Stimulated activated CD8-positive, alpha-beta memory T cell treated with anti-CD3 and anti-CD28 coated beads, Interleukin-7, amount 100 ng/mL, for 4 hours (primary cell): ENCODE results near the gene TASOR.
A peak's percentile ranks its signal among the peaks of the same experiment; 100 is the strongest.
"Not testable (repeated sequence)": the region's sequence is repeated elsewhere in the genome, so short reads cannot be mapped to it uniquely, and the experiment has no call there.

Experiments
- DNase-seq, 2 donors: peaks; one replicate each; pipeline ENCODE4 v3.0.0-alpha.2; 2020; ENCODE audit warnings: low read depth in 2 of 2

The TASOR gene

GRCh38 chr3:56683122-56683817 is at the start of gene TASOR:
TSS of gene TASOR (minus strand) at chr3:56683265. CDS start at chr3:56683006, 259 bp downstream.
- peak; percentile 67 to 86 for DNase-seq

- no peak for DNase-seq
These were observed 49.0 kb upstream of the TASOR start for GRCh38 chr3:56732109-56732508.

- DNase-seq = peak; percentile 30 to 61
These were observed 42.1 kb upstream of the TASOR start for GRCh38 chr3:56725175-56725574.

DNA sequence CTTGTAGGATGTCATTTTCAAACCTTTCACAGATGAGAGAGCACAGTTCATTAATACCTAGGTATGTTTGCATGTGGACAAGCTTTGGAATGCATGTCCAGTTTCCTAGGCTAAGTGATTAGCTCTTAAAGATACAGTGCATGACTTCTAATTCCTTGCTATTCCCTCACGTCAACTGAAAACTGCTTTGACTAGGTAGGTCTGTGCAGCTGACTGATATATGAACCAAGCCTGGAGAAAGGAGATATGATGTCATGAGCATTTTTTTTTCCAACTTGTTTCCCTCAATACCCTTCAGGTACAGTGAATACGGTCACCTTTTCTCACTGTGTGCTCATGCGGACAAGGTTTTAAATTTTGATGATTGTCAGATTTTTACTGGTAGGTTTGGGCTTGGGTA is 41.6 kb upstream of the TASOR start:
- no peak for DNase-seq

DNA sequence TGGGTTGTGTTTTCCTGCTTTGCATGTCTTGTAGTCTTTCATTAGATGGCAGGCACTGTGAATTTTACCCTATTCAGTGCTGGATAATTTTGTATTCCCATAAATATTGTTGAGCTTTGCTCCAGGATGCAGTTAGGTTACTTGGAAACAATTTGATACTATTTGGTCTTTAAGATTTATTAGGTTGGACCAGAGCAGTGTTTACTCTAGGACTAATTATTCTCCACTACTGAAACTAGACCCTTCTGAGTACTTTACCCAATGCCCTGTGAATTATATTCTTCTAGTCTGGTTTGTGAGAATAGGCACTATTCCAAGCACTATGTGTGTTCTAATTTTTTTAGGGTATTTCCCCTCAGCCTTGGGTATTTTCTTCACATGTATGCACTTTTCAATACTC is 37.8 kb upstream of the TASOR start:
- DNase-seq = no peak

DNA sequence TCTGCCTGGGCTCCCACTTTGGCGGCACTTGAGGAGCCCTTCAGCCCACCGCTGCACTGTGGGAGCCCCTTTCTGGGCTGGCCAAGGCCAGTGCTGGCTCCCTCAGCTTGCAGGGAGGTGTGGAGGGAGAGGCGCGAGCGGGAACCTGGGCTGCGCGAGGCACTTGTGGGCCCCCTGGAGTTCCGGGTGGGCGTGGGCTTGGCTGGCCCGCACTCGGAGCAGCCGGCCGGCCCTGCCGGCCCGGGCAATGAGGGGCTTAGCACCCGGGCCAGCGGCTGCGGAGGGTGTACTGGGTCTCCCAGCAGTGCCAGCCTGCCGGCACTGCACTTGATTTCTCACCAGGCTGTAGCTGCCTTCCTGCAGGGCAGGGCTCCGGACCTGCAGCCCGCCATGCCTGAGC is 35.7 kb upstream of the TASOR start:
- DNase-seq = not testable (repeated sequence)

- no peak for DNase-seq
These were observed 28.3 kb upstream of the TASOR start for GRCh38 chr3:56711344-56711743.

DNA sequence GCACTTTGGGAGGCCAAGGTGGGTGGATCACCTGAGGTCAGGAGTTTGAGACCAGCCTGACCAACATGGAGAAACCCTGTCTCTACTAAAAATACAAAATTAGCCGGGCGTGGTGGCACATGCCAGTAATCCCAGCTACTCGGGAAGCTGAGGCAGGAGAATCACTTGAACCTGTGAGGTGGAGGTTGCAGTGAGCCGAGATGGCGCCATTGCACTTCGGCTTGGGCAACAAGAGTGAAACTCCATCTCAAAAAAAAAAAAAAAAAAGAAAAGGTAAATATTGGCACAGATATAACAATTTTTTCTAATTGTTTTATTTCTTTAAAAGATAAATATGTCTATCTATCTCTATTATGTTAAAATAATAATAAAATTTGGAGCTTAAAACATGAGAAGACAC is 24.3 kb upstream of the TASOR start:
- not testable (repeated sequence) for DNase-seq

GRCh38 chr3:56706629-56707028 is 23.6 kb upstream of the TASOR start:
- DNase-seq = no peak

DNA sequence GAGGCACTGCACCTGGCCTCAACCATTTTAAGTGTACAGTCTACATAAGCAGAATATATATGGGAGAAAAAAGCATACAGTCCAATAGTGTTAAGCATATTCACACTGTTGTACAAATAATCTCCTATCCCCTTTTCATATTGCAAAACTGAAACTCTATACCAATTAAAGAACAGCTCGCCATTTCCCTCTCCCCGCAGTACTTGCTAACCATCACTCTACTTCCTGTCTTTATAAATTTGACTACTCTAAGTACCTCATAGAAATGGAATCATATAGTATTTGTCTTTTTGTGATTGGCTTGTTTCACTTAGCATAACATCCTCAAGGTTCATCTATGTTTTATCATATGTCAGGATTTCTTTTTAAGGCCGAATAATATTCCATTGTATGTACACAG is 21.6 kb upstream of the TASOR start:
- DNase-seq = no peak

DNA sequence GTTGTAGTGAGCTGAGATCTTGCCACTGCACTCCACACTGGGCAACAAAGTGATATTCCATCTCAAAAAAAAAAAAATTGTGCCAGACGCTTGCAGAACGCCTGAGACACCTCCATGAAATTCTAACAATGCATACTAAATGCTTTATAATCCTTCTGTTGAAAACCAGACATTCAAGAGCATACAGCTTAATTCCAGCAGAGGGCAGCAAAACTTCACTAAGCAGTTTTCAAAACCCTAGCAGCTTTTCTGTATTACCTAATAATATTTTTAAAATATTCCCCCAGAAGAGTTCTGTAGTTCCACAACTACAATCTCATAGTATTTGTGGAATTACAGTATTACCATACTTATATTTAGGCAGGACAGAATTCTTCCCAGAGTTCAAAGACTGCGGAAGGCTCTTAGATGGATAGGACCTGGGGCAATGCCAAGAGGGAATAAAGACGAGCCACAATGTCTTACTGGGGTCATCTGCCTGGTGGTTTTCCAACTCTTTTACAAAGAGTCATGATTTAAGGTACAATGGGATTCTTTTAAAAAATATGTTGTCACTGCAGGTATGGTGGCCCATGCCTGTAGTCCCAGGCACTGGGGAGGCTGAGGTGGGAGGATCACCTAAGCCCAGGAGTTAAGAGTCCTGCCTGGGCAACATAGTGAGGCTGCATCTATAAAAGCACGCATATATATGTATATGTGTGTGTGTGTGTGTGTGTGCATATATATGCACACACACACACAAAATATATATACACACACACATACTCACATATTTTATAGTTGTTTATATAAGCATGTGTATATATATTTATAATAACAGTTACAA is 19.6 kb upstream of the TASOR start:
- DNase-seq = peak in 1 of 2 donors; percentile 26

- no peak for DNase-seq
These were observed 17.1 kb upstream of the TASOR start for GRCh38 chr3:56700151-56700550.

GRCh38 chr3:56694867-56695683 is 12.0 kb upstream of the TASOR start:
- DNase-seq = no peak

DNA sequence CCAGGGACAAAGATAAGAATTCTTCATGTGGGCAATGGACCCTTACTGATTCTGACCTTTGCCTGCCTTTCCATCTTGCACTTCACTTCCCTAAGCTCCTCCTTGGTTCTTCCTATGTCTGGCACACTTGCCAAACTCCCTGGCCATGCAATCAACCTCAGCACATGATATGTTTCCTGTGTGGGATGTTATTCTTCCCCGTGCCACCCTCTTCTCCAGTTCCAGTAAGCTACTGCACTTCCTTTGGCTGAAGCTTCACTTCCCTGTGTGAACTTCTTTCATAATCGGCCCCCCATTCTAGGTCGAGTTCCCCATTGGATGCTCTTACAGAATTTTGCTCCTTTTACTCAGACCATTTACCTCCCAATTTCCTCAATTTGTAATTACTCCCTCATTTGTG is 10.7 kb upstream of the TASOR start:
- DNase-seq = no peak

DNA sequence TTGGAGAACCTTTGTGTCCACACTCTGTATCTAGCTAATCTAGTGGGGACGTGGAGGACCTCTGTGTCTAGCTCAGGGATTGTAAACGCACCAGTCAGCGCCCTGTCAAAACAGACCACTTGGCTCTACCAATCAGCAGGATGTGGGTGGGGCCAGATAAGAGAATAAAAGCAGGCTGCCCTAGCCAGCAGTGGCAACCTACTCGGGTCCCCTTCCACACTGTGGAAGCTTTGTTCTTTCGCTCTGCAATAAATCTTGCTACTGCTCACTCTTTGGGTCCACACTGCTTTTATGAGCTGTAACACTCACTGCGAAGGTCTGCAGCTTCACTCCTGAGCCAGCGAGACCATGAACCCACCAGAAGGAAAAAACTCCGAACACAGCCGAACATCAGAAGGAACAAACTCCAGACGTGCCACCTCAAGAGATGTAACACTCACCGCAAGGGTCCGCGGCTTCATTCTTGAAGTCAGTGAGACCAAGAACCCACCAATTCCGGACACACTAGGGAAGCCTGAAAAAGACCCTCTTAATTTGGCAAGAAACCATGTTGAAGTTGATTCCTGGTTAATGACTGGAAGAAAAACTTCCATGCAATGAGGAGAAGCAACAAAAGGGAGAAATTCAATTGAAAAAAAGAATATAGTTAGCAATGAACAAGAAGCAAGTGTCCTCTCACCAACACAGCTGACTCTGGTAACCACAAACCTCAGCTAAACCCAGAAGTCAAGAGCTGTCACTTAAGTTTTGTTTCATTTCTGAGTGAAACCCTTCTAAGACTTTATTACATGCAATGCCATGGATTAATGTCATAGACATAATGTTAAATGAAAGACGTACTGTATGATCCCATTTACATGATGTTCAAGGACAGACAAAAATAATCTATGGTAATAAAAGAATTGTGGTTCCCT is 9.7 kb upstream of the TASOR start:
- peak in 1 of 2 donors; percentile 34 for DNase-seq

GRCh38 chr3:56692001-56692365 is 8.9 kb upstream of the TASOR start:
- not testable (repeated sequence) for DNase-seq

DNA sequence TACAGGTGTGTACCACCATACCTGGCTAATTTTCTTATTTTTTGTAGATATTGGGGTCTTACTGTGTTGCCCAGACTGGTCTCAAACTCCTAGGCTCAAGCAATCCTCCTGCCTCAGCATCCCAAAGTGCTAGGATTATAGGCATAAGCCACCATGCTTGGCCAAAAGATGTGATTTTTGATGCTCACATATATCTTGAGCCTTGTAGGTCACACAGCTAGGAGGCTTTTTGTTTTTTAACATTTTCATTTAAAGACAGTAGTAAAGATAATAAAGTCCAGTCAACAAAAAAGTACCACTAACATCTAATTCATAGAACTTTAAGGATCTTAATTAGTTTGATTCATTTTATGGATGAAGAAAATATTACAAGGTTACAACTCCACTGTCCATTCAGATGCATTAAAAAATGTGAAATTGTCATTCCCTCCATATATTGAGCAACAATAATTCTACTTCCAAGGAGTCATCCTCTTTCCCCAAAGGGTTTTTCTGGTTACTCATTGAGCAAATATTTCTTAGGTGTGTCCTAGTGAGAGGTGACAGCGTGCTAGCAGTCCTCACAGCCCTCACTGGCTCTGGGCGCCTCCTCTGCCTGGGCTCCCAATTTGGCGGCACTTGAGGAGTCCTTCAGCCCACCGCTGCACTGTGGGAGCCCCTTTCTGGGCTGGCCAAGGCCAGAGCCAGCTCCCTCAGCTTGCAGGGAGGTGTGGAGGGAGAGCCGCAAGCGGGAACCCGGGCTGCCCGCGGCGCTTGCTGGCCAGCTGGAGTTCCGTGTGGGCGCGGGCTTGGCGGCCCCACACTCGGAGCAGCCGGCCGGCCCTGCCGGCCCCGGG is 8.3 kb upstream of the TASOR start:
- DNase-seq = no peak

GRCh38 chr3:56689303-56689702 is 6.2 kb upstream of the TASOR start:
- DNase-seq = no peak

DNA sequence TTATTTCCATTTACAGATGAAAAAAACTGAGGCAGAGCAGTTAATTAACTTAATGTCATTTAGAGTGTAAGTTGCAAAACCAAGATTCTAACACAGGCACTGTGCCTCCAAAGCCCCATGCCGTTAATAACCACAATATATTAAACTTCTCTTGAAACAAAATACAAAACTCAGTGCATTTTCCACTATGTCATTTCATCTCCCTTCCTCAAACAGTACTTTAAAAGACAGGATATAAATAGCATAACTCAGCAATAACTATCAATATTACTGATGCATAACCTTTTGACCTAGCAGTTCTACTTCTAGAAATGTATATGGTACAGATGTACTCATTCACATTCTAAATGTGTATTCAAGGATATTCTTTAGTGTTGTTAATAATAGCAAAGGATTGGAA is 5.1 kb upstream of the TASOR start:
- no peak for DNase-seq

- DNase-seq = no peak
These were observed 964 bp upstream of the TASOR start for GRCh38 chr3:56684029-56684428.
